PFSK-1 (cell line): ENCODE data around the gene IQGAP2.

Experiments used
- POLR2AphosphoS5 ChIP-seq: IDR thresholded peaks from 2 replicates; pipeline ENCODE4 v1.6.1; 2012; ENCODE audit warnings: low read depth, mild to moderate bottlenecking, control low read depth, low read length, moderate library complexity
- SIN3A ChIP-seq: IDR thresholded peaks from 2 replicates; pipeline ENCODE4 v1.6.1; 2012; ENCODE audit warnings: mild to moderate bottlenecking, low read length, moderate library complexity, borderline replicate concordance; ENCODE audit not compliant: insufficient read depth
- TF ChIP-seq, protein P1 (sequence below), 2 experiments: IDR thresholded peaks; 2 replicates each; pipeline versions ENCODE4 v1.6.1 to v1.8.0; 2011 to 2012; ENCODE audit warnings: low read depth in 2 of 2, low read length in 2 of 2, control low read depth in 1 of 2, inconsistent platforms in 1 of 2, mild to moderate bottlenecking in 1 of 2, moderate library complexity in 1 of 2; ENCODE audit not compliant: insufficient read depth in 1 of 2

DNA sequence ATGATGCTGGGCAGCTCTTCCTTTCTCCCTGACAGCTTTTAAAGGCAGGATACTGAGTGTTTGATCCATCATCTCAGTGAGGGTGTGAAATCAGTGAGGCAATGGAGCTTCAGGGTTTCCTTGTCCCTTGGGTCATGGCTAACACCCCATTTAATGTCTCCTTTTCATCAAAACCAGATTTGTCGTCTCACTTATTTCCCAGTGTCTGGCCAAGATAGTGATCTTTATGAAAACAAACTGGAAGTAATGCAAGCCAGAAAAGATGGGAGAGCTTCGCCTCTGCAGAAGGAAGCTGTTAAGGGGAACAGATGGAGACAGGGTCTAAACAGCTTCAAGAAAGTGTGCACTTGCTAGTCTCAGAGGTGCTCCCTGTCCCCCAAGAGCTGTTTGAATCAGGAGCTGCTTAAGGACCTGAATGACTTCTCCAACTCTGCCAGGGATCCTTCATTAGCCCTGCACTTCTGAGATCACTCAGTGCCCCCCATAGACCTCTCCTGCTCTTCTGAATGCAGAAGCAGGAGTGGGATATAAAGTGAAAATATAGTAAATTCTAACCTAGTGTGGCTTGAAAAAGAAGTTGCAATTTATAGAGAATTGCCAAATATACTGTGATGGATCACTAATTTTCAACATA lies 124.0 kb downstream of the IQGAP2 start:
- peak; percentile 62; the same call in 1 of the 2 replicates for TF ChIP-seq SIN3A
- TF ChIP-seq POLR2AphosphoS5: peak; percentile 47; the same call in 1 of the 2 replicates
- TF ChIP-seq, protein P1, sequence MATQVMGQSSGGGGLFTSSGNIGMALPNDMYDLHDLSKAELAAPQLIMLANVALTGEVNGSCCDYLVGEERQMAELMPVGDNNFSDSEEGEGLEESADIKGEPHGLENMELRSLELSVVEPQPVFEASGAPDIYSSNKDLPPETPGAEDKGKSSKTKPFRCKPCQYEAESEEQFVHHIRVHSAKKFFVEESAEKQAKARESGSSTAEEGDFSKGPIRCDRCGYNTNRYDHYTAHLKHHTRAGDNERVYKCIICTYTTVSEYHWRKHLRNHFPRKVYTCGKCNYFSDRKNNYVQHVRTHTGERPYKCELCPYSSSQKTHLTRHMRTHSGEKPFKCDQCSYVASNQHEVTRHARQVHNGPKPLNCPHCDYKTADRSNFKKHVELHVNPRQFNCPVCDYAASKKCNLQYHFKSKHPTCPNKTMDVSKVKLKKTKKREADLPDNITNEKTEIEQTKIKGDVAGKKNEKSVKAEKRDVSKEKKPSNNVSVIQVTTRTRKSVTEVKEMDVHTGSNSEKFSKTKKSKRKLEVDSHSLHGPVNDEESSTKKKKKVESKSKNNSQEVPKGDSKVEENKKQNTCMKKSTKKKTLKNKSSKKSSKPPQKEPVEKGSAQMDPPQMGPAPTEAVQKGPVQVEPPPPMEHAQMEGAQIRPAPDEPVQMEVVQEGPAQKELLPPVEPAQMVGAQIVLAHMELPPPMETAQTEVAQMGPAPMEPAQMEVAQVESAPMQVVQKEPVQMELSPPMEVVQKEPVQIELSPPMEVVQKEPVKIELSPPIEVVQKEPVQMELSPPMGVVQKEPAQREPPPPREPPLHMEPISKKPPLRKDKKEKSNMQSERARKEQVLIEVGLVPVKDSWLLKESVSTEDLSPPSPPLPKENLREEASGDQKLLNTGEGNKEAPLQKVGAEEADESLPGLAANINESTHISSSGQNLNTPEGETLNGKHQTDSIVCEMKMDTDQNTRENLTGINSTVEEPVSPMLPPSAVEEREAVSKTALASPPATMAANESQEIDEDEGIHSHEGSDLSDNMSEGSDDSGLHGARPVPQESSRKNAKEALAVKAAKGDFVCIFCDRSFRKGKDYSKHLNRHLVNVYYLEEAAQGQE (IDR thresholded peaks at IDR 0.05; ENCODE audit: insufficient read depth in 1 of 2, low read depth in 2 of 2, low read length in 2 of 2): peak in 1 of 2 experiments; percentile 64; a peak in 1 of 4 replicates
